C4-2B (cell line): ENCODE data around the gene ZNF316.

Source experiments
- ZFX ChIP-seq: fragments of 450-650 bp; IDR thresholded peaks from 2 replicates; pipeline ENCODE4 v1.6.1; 2017
- TF ChIP-seq, protein P1 (sequence below): fragments of 450-650 bp; conservative IDR thresholded peaks from 2 replicates; pipeline ENCODE4 v1.5.1; 2017; ENCODE audit warnings: mild to moderate bottlenecking

DNA sequence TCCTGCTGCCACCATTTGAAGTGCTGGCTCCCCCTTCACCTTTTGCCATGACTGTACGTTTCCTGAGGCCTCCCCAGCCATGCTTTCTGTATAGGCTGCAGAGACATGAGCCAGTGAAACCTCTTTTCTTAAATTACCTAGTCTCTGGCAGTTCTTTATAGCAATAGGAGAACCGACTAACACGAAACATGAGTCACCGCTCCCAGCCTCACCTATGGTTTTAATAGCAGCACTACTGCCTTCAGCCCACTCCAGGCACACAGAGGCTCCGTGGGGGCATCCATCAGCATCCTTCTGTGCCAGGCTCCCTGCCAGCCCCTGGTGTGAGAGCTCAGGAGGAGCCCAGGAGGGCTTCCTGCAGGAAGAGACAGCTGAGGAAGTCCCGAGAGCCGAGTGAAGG, 5.5 kb upstream of the ZNF316 start:
- TF ChIP-seq, protein P1, sequence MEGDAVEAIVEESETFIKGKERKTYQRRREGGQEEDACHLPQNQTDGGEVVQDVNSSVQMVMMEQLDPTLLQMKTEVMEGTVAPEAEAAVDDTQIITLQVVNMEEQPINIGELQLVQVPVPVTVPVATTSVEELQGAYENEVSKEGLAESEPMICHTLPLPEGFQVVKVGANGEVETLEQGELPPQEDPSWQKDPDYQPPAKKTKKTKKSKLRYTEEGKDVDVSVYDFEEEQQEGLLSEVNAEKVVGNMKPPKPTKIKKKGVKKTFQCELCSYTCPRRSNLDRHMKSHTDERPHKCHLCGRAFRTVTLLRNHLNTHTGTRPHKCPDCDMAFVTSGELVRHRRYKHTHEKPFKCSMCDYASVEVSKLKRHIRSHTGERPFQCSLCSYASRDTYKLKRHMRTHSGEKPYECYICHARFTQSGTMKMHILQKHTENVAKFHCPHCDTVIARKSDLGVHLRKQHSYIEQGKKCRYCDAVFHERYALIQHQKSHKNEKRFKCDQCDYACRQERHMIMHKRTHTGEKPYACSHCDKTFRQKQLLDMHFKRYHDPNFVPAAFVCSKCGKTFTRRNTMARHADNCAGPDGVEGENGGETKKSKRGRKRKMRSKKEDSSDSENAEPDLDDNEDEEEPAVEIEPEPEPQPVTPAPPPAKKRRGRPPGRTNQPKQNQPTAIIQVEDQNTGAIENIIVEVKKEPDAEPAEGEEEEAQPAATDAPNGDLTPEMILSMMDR, result no peak
- no peak for TF ChIP-seq ZFX
